A549 (cell line): ENCODE measurements around the gene NUAK1. TPM values are rescaled to one million over a fixed set of nuclear protein-coding genes. Genes with fewer than 3 reads are reported as not detected.

Source experiments
- ATAC-seq, 2 experiments: fragments of 200-7000 bp in 1 of 2; fragments of >200 bp in 1 of 2; cut with Nextera tagmentation in 1 of 2; cut with Tn5 transposase in 1 of 2; 3 replicates each; pipeline versions ENCODE4 v1.8.0 to v1.9.1; 2018 to 2020; ENCODE audit warnings: mild to moderate bottlenecking in 1 of 2, moderate library complexity in 1 of 2
- CTCF ChIA-PET: fragments of 300-600 bp; sonication (Branson Sonifier 250); formaldehyde crosslinking; extraction: SDS; loops from one replicate; lab custom pipeline; 2021; ENCODE audit warnings: antibody characterized with exemption, inconsistent platforms; lab: Yijun Ruan, JAX
- POLR2A ChIA-PET: fragments of 350-600 bp; formaldehyde crosslinking; extraction: SDS; loops from one replicate; lab custom pipeline; 2021; ENCODE audit warnings: antibody characterized with exemption, inconsistent platforms; lab: Yijun Ruan, JAX
- DNase-seq, 2 experiments: peaks; one replicate each; pipeline versions ENCODE4 v3.0.0 to v3.0.0-alpha.2; 2011 to 2016; ENCODE audit warnings: low read depth in 1 of 2, low spot score in 1 of 2
- FAIRE-seq: peaks from 2 replicates; lab custom pipeline; 2011; peaks lifted over from hg19 to GRCh38; lab: Jason Lieb, UNC
- H3K27ac ChIP-seq, 2 experiments: fragments of >200 bp; sonication (Bioruptor Twin); formaldehyde crosslinking; 3 replicates each; pipeline ENCODE4 v1.5.1; 2016 to 2017
- H3K4me1 ChIP-seq: fragments of >200 bp; sonication (Bioruptor Twin); formaldehyde crosslinking; 3 replicates; pipeline ENCODE4 v1.6.1; 2016
- H3K4me2 ChIP-seq: fragments of >200 bp; sonication (Bioruptor Twin); formaldehyde crosslinking; 3 replicates; pipeline ENCODE4 v1.6.1; 2016
- H3K4me3 ChIP-seq: fragments of >200 bp; sonication (Bioruptor Twin); formaldehyde crosslinking; 3 replicates; pipeline ENCODE4 v1.5.1; 2016
- H3K9me3 ChIP-seq: fragments of >200 bp; sonication (Bioruptor Twin); formaldehyde crosslinking; 3 replicates; pipeline ENCODE4 v1.6.1; 2016
- CBX8 ChIP-seq: fragments of 200-600 bp; sonication (generic); IDR thresholded peaks from 2 replicates; pipeline ENCODE4 v1.6.1; 2016
- CHD4 ChIP-seq: fragments of 200-600 bp; sonication (generic); IDR thresholded peaks from 2 replicates; pipeline ENCODE4 v1.6.1; 2016; ENCODE audit warnings: antibody characterized with exemption, mild to moderate bottlenecking, borderline replicate concordance
- E2F6 ChIP-seq: IDR thresholded peaks from 2 replicates; pipeline ENCODE4 v1.6.1; 2012; ENCODE audit warnings: low read depth, borderline replicate concordance
- FOSB ChIP-seq: fragments of 250-450 bp; sonication (Bioruptor Pico); IDR thresholded peaks from 2 replicates; pipeline ENCODE4 v1.5.0; 2020; ENCODE audit warnings: mild to moderate bottlenecking, moderate library complexity
- FOSL2 ChIP-seq, 2 experiments: fragments of 450-650 bp in 1 of 2; fragments of >200 bp in 1 of 2; sonication (Bioruptor Twin) in 1 of 2; formaldehyde crosslinking; IDR thresholded peaks; 2 replicates each; pipeline versions ENCODE4 v1.5.0 to v1.6.1; 2016 to 2020; ENCODE audit warnings: mild to moderate bottlenecking in 1 of 2, moderate library complexity in 1 of 2
- GATA3 ChIP-seq: IDR thresholded peaks from 2 replicates; pipeline ENCODE4 v1.6.1; 2012; ENCODE audit warnings: borderline replicate concordance
- HEYL ChIP-seq: fragments of 250-450 bp; sonication (Bioruptor Pico); IDR thresholded peaks from 2 replicates; pipeline ENCODE4 v1.8.0; 2021; ENCODE audit warnings: mild to moderate bottlenecking, moderate library complexity
- HMGXB4 ChIP-seq: fragments of 250-450 bp; sonication (Bioruptor Pico); IDR thresholded peaks from 2 replicates; pipeline ENCODE4 v1.5.0; 2021; ENCODE audit warnings: mild to moderate bottlenecking, moderate library complexity, borderline replicate concordance
- JUN ChIP-seq, 2 experiments: fragments of >200 bp; sonication (Bioruptor Twin); formaldehyde crosslinking; IDR thresholded peaks; 2 replicates in 1 of 2; 3 replicates in 1 of 2; pipeline ENCODE4 v1.6.1; 2016 to 2017
- MAFK ChIP-seq: fragments of 450-650 bp; IDR thresholded peaks from 2 replicates; pipeline ENCODE4 v1.6.1; 2014; ENCODE audit not compliant: partially characterized antibody
- NFE2L2 ChIP-seq: fragments of 150-350 bp; conservative IDR thresholded peaks from 2 replicates; pipeline ENCODE4 v1.6.1; 2014; ENCODE audit warnings: low read length
- NR3C1 ChIP-seq: fragments of >200 bp; sonication (Bioruptor Twin); formaldehyde crosslinking; IDR thresholded peaks from 3 replicates; pipeline ENCODE4 v1.6.1; 2017
- POLR2A ChIP-seq: IDR thresholded peaks from 2 replicates; pipeline ENCODE4 v1.6.1; 2012; ENCODE audit warnings: mild to moderate bottlenecking, low read length
- RCOR1 ChIP-seq: fragments of 150-350 bp; IDR thresholded peaks from 2 replicates; pipeline ENCODE4 v1.6.1; 2014; ENCODE audit warnings: antibody characterized with exemption, low read length, low read depth
- REST ChIP-seq: fragments of 200-600 bp; sonication (generic); IDR thresholded peaks from 2 replicates; pipeline ENCODE4 v1.6.1; 2016; ENCODE audit warnings: antibody characterized with exemption, mild to moderate bottlenecking, moderate library complexity
- RFX5 ChIP-seq: fragments of 450-650 bp; IDR thresholded peaks from 2 replicates; pipeline ENCODE4 v1.7.1; 2014; ENCODE audit warnings: antibody characterized with exemption, mild to moderate bottlenecking, moderate library complexity
- SMC3 ChIP-seq: fragments of >200 bp; sonication (Bioruptor Twin); formaldehyde crosslinking; IDR thresholded peaks from 3 replicates; pipeline ENCODE4 v1.6.1; 2018; ENCODE audit warnings: inconsistent platforms
- SREBF2 ChIP-seq: fragments of 450-650 bp; IDR thresholded peaks from 2 replicates; pipeline ENCODE4 v1.6.1; 2014; ENCODE audit warnings: mild to moderate bottlenecking, moderate library complexity
- USF2 ChIP-seq: fragments of 450-650 bp; IDR thresholded peaks from 2 replicates; pipeline ENCODE4 v1.6.1; 2014; ENCODE audit warnings: antibody characterized with exemption
- ZNF302 ChIP-seq: fragments of 250-450 bp; sonication (Bioruptor Pico); IDR thresholded peaks from 2 replicates; pipeline ENCODE4 v1.9.0; 2021; ENCODE audit warnings: inconsistent platforms, mild to moderate bottlenecking, moderate library complexity
- ZSCAN20 ChIP-seq: fragments of 250-450 bp; sonication (Bioruptor Pico); IDR thresholded peaks from 2 replicates; pipeline ENCODE4 v1.8.0; 2022; ENCODE audit warnings: mild to moderate bottlenecking, moderate library complexity
- WGBS: methylation state at CpG from one replicate; pipeline ENCODE4 v1.1.6; 2017; ENCODE audit errors: missing lambda C conversion rate; 5-methylcytosine and 5-hydroxymethylcytosine counted together
- polyA plus RNA-seq, 4 experiments: library from polyadenylated mRNA; depleted of rRNA in 3 of 4; stranded (reverse); fragments of >200 nt; fragmentation: RNase III in 1 of 4; extraction: RNeasy Plus Mini Kit Qiagen cat#74134 plus additional on column Dnase treatment in 1 of 4; gene quantifications; 2 replicates in 3 of 4; 3 replicates in 1 of 4; pipeline ENCODE4 v1.2.3, GENCODE V29; 2011 to 2017

The NUAK1 gene
- polyA plus RNA-seq, 2 of the 4 experiments (the other 2 are of a cell fraction): 20.8 to 22.3 TPM

GRCh38 chr12:106135781-106136180, 3.0 kb downstream of the NUAK1 start:
- Histone ChIP-seq H3K27ac (peak overlapping the region; percentile 99), H3K4me3 (peak overlapping the region; percentile 83), H3K4me1 (peaks cover 70% of the 10 kb centered on the region), H3K9me3 (no peaks in the 10 kb centered on the region), H3K4me2 (peak overlapping the region; percentile 93)
- FAIRE-seq (no peak), DNase-seq (peak in 1 of 2 experiments; percentile 43), ATAC-seq (no peak)
- TF ChIP-seq FOSL2 (IDR thresholded peaks at IDR 0.05) (0 out of 2 replicates have a peak, but pooled peaks have one; percentile 6), FOSL2 (CRISPR knock-in tag; IDR thresholded peaks at IDR 0.05) (no peak; the same call in 1 of the 2 replicates), CHD4 (no peak), ZSCAN20 (CRISPR knock-in tag) (no peak), JUN (IDR thresholded peaks at IDR 0.05) (0 out of 5 replicates have a peak, but pooled peaks of 1 of the 2 experiments have one; percentile 29), HMGXB4 (CRISPR knock-in tag) (no peak)
- ChIA-PET CTCF (interaction anchor here (0.5 to 10.0 kb wide), 73 partner anchors 9 to 759 kb away, joined by 3 to 135 read pairs (median 4); no protein-coding TSS in a partner anchor), POLR2A (interaction anchor here (0.6 to 4.0 kb wide), 5 partner anchors 9 to 213 kb away, joined by 3 to 16 read pairs (median 4); no protein-coding TSS in a partner anchor)
- 2% methylated on average over 4 of the region's 4 CpGs for WGBS

- DNase-seq (no peak), FAIRE-seq (peak; percentile 78), ATAC-seq (no peak)
- Histone ChIP-seq H3K9me3 (no peaks in the 10 kb centered on the region), H3K4me1 (peaks cover 70% of the 10 kb centered on the region), H3K4me2 (peak overlapping the region; percentile 93), H3K4me3 (peak overlapping the region; percentile 83), H3K27ac (peak overlapping the region; percentile 99)
- POLR2A ChIA-PET: interaction anchor here (4.0 kb wide), 1 partner anchor 105 kb away, joined by 16 read pairs; no protein-coding TSS in a partner anchor
- whole genome bisulfite sequencing: 56% methylated on average over 6 of the region's 6 CpGs
- CTCF ChIA-PET: interaction anchor here (0.8 to 10.0 kb wide), 10 partner anchors 10 to 734 kb away, joined by 3 to 135 read pairs (median 40); no protein-coding TSS in a partner anchor
- TF ChIP-seq GATA3 (no peak), NR3C1 (no peak), CBX8 (no peak), SMC3 (no peak), USF2 (no peak), FOSB (no peak), RCOR1 (no peak), MAFK (no peak), ZNF302 (CRISPR knock-in tag) (no peak), RFX5 (no peak), REST (no peak), SREBF2 (no peak), E2F6 (no peak), HEYL (no peak), NFE2L2 (no peak), POLR2A (no peak)
Observed at GRCh38 chr12:106135075-106135474, 3.7 kb downstream of the NUAK1 start.
